ENCODE data around the gene FASTKD2. TPM values are rescaled to one million over a fixed set of nuclear protein-coding genes. Genes with fewer than 3 reads are reported as not detected.

Gene FASTKD2
- total and polyA plus RNA-seq, 2 of the 4 experiments (the other 2 are of a cell fraction): 17.6 to 50.4 TPM

DNA sequence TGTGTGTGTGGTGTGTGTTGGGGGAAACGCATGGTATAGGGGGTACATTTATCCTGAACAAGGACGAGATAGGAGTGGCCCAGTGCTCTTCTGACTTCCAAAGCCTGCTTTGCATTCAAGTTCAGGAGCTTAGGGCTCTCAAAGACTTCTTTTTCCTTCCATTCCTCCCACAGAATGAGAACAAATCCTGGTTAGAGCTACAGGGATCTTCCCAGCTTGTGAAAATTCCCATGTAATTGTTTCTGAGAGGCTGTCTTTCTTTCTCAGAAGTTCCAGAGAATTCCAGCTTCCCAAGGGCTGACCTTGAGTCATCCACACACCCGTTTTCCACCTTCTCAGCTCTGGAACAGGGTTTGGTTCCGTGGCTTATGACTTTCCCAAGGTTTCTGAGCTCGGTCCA is 38.9 kb downstream of the FASTKD2 start:
- H2AK5ac ChIP-seq (ENCODE audit: low read depth, low read length): no peak overlapping the region
- H3K27ac ChIP-seq (ENCODE audit: insufficient read depth, low read length): no peak overlapping the region
- ATAC-seq (ENCODE audit: low read depth) (no peak), DNase-seq (no peak)
- CTCF ChIA-PET: interaction anchor here (1.6 kb wide), 1 partner anchor 669 kb away, joined by 4 read pairs; no protein-coding TSS in a partner anchor
- dilution Hi-C loops (cut with HindIII; ENCODE audit: low sequenced_read_pairs, unreplicated experiment): no loop called here
- in situ Hi-C loops (cut with MboI; ENCODE audit: low sequenced_read_pairs): no loop called here
- H3K4ac ChIP-seq (ENCODE audit: low read depth, low read length): no peak overlapping the region
- no peak overlapping the region for H3K9ac ChIP-seq (ENCODE audit: low read depth, low read length)
- no peak overlapping the region for H2AK9ac ChIP-seq (replicated peaks; ENCODE audit: low read depth, low read length, poor library complexity)
- H3K4me2 ChIP-seq (ENCODE audit: low read depth, low read length): no peak overlapping the region
- H3K9me3 ChIP-seq (ENCODE audit: control insufficient read depth, insufficient read depth, low read length): no peaks in the 10 kb centered on the region
- H4K8ac ChIP-seq (ENCODE audit: low read depth in 2 of 2, low read length in 2 of 2): no peak overlapping the region
- H3K36me3 ChIP-seq (ENCODE audit: control insufficient read depth, insufficient read depth, low read length): no peaks in the 10 kb centered on the region; the same call in 1 of the 2 replicates
- H4K20me1 ChIP-seq (ENCODE audit: insufficient read depth, low read length): no peaks in the 10 kb centered on the region
- no TSS peak for BruUV-seq (replicated peaks)
- no peaks in the 10 kb centered on the region for H3K9me1 ChIP-seq (ENCODE audit: insufficient read depth, low read length)
- no peak overlapping the region for H2BK20ac ChIP-seq (ENCODE audit: low read depth, low read length)
- intact Hi-C loops (cut with micrococcal nuclease): loop anchor here (10.0 kb wide), 1 partner anchor 940 kb away; no protein-coding TSS in a partner anchor
- H2BK15ac ChIP-seq (ENCODE audit: low read depth, low read length): no peak overlapping the region
- no peak overlapping the region for H4K5ac ChIP-seq (ENCODE audit: low read depth, low read length)
- no peaks in the 10 kb centered on the region for H3K79me1 ChIP-seq (ENCODE audit: low read depth in 1 of 2, low read length in 2 of 2)
- no peak overlapping the region for H3K56ac ChIP-seq (ENCODE audit: extremely low read depth, insufficient read depth, low read length)
- no peak overlapping the region for H3K23ac ChIP-seq (ENCODE audit: low read depth, low read length)
- H2BK5ac ChIP-seq (ENCODE audit: low read depth, low read length, poor library complexity, severe bottlenecking): no peak overlapping the region
- TF ChIP-seq RFX5 (IDR thresholded peaks at IDR 0.05; ENCODE audit: low read depth, low read length): no peak
- TF ChIP-seq, protein P1, sequence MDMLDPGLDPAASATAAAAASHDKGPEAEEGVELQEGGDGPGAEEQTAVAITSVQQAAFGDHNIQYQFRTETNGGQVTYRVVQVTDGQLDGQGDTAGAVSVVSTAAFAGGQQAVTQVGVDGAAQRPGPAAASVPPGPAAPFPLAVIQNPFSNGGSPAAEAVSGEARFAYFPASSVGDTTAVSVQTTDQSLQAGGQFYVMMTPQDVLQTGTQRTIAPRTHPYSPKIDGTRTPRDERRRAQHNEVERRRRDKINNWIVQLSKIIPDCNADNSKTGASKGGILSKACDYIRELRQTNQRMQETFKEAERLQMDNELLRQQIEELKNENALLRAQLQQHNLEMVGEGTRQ (IDR thresholded peaks at IDR 0.05; ENCODE audit: low read depth, low read length): no peak
- TF ChIP-seq, protein P2, sequence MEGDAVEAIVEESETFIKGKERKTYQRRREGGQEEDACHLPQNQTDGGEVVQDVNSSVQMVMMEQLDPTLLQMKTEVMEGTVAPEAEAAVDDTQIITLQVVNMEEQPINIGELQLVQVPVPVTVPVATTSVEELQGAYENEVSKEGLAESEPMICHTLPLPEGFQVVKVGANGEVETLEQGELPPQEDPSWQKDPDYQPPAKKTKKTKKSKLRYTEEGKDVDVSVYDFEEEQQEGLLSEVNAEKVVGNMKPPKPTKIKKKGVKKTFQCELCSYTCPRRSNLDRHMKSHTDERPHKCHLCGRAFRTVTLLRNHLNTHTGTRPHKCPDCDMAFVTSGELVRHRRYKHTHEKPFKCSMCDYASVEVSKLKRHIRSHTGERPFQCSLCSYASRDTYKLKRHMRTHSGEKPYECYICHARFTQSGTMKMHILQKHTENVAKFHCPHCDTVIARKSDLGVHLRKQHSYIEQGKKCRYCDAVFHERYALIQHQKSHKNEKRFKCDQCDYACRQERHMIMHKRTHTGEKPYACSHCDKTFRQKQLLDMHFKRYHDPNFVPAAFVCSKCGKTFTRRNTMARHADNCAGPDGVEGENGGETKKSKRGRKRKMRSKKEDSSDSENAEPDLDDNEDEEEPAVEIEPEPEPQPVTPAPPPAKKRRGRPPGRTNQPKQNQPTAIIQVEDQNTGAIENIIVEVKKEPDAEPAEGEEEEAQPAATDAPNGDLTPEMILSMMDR (conservative IDR thresholded peaks at IDR 0.05; ENCODE audit: low read depth, low read length): no peak
- TF ChIP-seq MAFK (IDR thresholded peaks at IDR 0.05; ENCODE audit: low read depth, low read length): no peak
- TF ChIP-seq CHD1 (IDR thresholded peaks at IDR 0.05; ENCODE audit: low read depth, low read length): no peak
- no peak for TF ChIP-seq RCOR1 (IDR thresholded peaks at IDR 0.05; ENCODE audit: insufficient replicate concordance, low read length)
- TF ChIP-seq POLR2A (IDR thresholded peaks at IDR 0.05; ENCODE audit: low read depth, low read length): no peak
- no peak for TF ChIP-seq CEBPB (IDR thresholded peaks at IDR 0.05; ENCODE audit: low read depth, low read length)
- TF ChIP-seq FOS (IDR thresholded peaks at IDR 0.05; ENCODE audit: low read depth, low read length): no peak
- TF ChIP-seq NFE2L2 (IDR thresholded peaks at IDR 0.05; ENCODE audit: low read depth, low read length): no peak
- TF ChIP-seq MAZ (IDR thresholded peaks at IDR 0.05; ENCODE audit: borderline replicate concordance, low read depth, low read length): no peak
- no peak for TF ChIP-seq BHLHE40 (IDR thresholded peaks at IDR 0.05; ENCODE audit: low read depth, low read length)
- TF ChIP-seq SMC3 (IDR thresholded peaks at IDR 0.05; ENCODE audit: low read depth, low read length): no peak
- TF ChIP-seq, protein P3, sequence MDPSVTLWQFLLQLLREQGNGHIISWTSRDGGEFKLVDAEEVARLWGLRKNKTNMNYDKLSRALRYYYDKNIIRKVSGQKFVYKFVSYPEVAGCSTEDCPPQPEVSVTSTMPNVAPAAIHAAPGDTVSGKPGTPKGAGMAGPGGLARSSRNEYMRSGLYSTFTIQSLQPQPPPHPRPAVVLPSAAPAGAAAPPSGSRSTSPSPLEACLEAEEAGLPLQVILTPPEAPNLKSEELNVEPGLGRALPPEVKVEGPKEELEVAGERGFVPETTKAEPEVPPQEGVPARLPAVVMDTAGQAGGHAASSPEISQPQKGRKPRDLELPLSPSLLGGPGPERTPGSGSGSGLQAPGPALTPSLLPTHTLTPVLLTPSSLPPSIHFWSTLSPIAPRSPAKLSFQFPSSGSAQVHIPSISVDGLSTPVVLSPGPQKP (IDR thresholded peaks at IDR 0.05; ENCODE audit: borderline replicate concordance, low read depth, low read length): no peak
- no peak for TF ChIP-seq RAD21 (IDR thresholded peaks at IDR 0.05; ENCODE audit: low read length)
- H3K4me1 ChIP-seq (ENCODE audit: control insufficient read depth, insufficient read depth, low read length): no peaks in the 10 kb centered on the region
- H3K27me3 ChIP-seq (ENCODE audit: control insufficient read depth, insufficient read depth, low read length): no peaks in the 10 kb centered on the region
- H3K4me3 ChIP-seq (ENCODE audit: insufficient read depth, low read depth, low read length): no peak overlapping the region
- POLR2A ChIA-PET (ENCODE audit: unreplicated experiment): interaction anchor here (0.6 kb wide), 1 partner anchor 137 kb away, joined by 4 read pairs; no protein-coding TSS in a partner anchor
- no peak overlapping the region for H3K14ac ChIP-seq (replicated peaks; ENCODE audit: low read depth, low read length)
- H2BK120ac ChIP-seq (ENCODE audit: low read depth, low read length): no peak overlapping the region
- H4K91ac ChIP-seq (ENCODE audit: insufficient read depth, low read depth, low read length): no peak overlapping the region
- no peak overlapping the region for H3K18ac ChIP-seq (ENCODE audit: low read depth, low read length)
- no CpG with 5 or more reads among the region's 5 CpGs for WGBS, 2 experiments (ENCODE audit: extremely low coverage in 2 of 2, insufficient read length in 1 of 2)
- H2AFZ ChIP-seq (replicated peaks; ENCODE audit: low read length, poor library complexity): no peak overlapping the region
